C4-2B (cell line): Measurements from ENCODE around the gene MAOB.

Experiments
- H3K27ac ChIP-seq: fragments of 450-650 bp; 2 replicates; pipeline ENCODE4 v1.5.1; 2017
- CTCF ChIP-seq: fragments of 450-650 bp; conservative IDR thresholded peaks from 2 replicates; pipeline ENCODE4 v1.5.1; 2017; ENCODE audit warnings: mild to moderate bottlenecking
- ZFX ChIP-seq: fragments of 450-650 bp; IDR thresholded peaks from 2 replicates; pipeline ENCODE4 v1.6.1; 2017

MAOB gene

GRCh38 chrX:43870758-43871419 is 11.4 kb downstream of the MAOB start:
- no peak for TF ChIP-seq CTCF
- TF ChIP-seq ZFX, result no peak

GRCh38 chrX:43870011-43870410 is 12.2 kb downstream of the MAOB start:
- TF ChIP-seq ZFX (no peak), CTCF (no peak)

More at GRCh38 chrX:43870758-43871419, 11.4 kb downstream of the MAOB start:
- no peak overlapping the region for H3K27ac ChIP-seq

GRCh38 chrX:43868791-43869190 is 13.5 kb downstream of the MAOB start:
- no peak overlapping the region for H3K27ac ChIP-seq
- no peak for TF ChIP-seq ZFX

More at GRCh38 chrX:43870011-43870410, 12.2 kb downstream of the MAOB start:
- H3K27ac ChIP-seq, result no peak overlapping the region

GRCh38 chrX:43866423-43866822 is 15.8 kb downstream of the MAOB start:
- no peak for TF ChIP-seq CTCF
- no peak for TF ChIP-seq ZFX
- H3K27ac ChIP-seq, result no peak overlapping the region

GRCh38 chrX:43865791-43866190 is 16.5 kb downstream of the MAOB start:
- TF ChIP-seq ZFX (no peak), CTCF (no peak)
- no peak overlapping the region for H3K27ac ChIP-seq

GRCh38 chrX:43862434-43862833 is 19.8 kb downstream of the MAOB start:
- no peak overlapping the region for H3K27ac ChIP-seq
- TF ChIP-seq CTCF (no peak), ZFX (no peak)

- no peak overlapping the region for H3K27ac ChIP-seq
- TF ChIP-seq CTCF (no peak), ZFX (no peak)
Observed at GRCh38 chrX:43861750-43862149, 20.5 kb downstream of the MAOB start.
